HG02852 (cell line): ENCODE data around the gene NLRC5.

Experiments used
- ATAC-seq: cut with Tn5 transposase; IDR thresholded peaks from one replicate; pipeline ENCODE4 v1.9.1; 2021; ENCODE audit warnings: mild to moderate bottlenecking, moderate library complexity; ENCODE audit not compliant: unreplicated experiment

The NLRC5 gene

GRCh38 chr16:57020651-57021050, 31.3 kb downstream of the NLRC5 start:
- no peak for ATAC-seq

- no peak for ATAC-seq
Observed at GRCh38 chr16:57021757-57022156, 32.4 kb downstream of the NLRC5 start.

GRCh38 chr16:57022445-57022844, 33.1 kb downstream of the NLRC5 start:
- ATAC-seq = no peak

GRCh38 chr16:57023541-57024249, 34.3 kb downstream of the NLRC5 start:
- no peak for ATAC-seq

GRCh38 chr16:57024894-57025680, 35.7 kb downstream of the NLRC5 start:
- no peak for ATAC-seq

GRCh38 chr16:57025941-57026777, 36.8 kb downstream of the NLRC5 start:
- no peak for ATAC-seq

- ATAC-seq = no peak
Observed at GRCh38 chr16:57026778-57027062, 37.4 kb downstream of the NLRC5 start.

GRCh38 chr16:57027067-57027466, 37.7 kb downstream of the NLRC5 start:
- no peak for ATAC-seq

GRCh38 chr16:57028086-57028485, 38.7 kb downstream of the NLRC5 start:
- no peak for ATAC-seq

- ATAC-seq = no peak
Observed at GRCh38 chr16:57029161-57030160, 40.1 kb downstream of the NLRC5 start.

GRCh38 chr16:57030346-57030902, 41.1 kb downstream of the NLRC5 start:
- ATAC-seq = no peak

GRCh38 chr16:57031156-57031555, 41.8 kb downstream of the NLRC5 start:
- no peak for ATAC-seq

GRCh38 chr16:57032346-57032745, 43.0 kb downstream of the NLRC5 start:
- ATAC-seq = no peak

- ATAC-seq = no peak
Observed at GRCh38 chr16:57032931-57033330, 43.6 kb downstream of the NLRC5 start.

- ATAC-seq = no peak
Observed at GRCh38 chr16:57036315-57036714, 47.0 kb downstream of the NLRC5 start.

GRCh38 chr16:57036945-57037344, 47.6 kb downstream of the NLRC5 start:
- no peak for ATAC-seq

GRCh38 chr16:57038166-57038565, 48.8 kb downstream of the NLRC5 start:
- no peak for ATAC-seq

- ATAC-seq = no peak
Observed at GRCh38 chr16:57039148-57039812, 49.9 kb downstream of the NLRC5 start.
